Activated B cell treated with CpG ODN at 0.5 μM for 24 hours (primary cell): ENCODE data around the gene ELL. TPM values are rescaled to one million over a fixed set of nuclear protein-coding genes. Genes with fewer than 3 reads are reported as not detected.
"Not testable (repeated sequence)": the region's sequence is repeated elsewhere in the genome, so short reads cannot be mapped to it uniquely, and the experiment has no call there.

Experiments
- ATAC-seq: fragments of 200-7000 bp; cut with Tn5 transposase; one replicate; pipeline ENCODE4 v1.10.0; 2021; ENCODE audit warnings: low read depth, mild to moderate bottlenecking, moderate library complexity
- CTCF ChIA-PET: fragments of 350-600 bp; sonication (Branson Sonifier 250); formaldehyde crosslinking; loops from one replicate; lab custom pipeline; 2021; ENCODE audit warnings: antibody characterized with exemption; lab: Charles Lee
- POLR2A ChIA-PET: fragments of 350-600 bp; sonication (Branson Sonifier 250); formaldehyde crosslinking; loops from one replicate; lab custom pipeline; 2021; ENCODE audit warnings: antibody characterized with exemption; lab: Charles Lee
- DNase-seq: peaks from one replicate; pipeline ENCODE4 v3.0.0; 2022
- H3K27ac Mint-ChIP-seq: one replicate; pipeline ENCODE4 v1.8.0; 2020; ENCODE audit warnings: mixed read lengths
- H3K27me3 Mint-ChIP-seq: one replicate; pipeline ENCODE4 v1.8.0; 2021; ENCODE audit warnings: mixed read lengths
- H3K36me3 Mint-ChIP-seq: one replicate; pipeline ENCODE4 v1.8.0; 2021; ENCODE audit warnings: low read depth, mixed read lengths
- H3K4me1 Mint-ChIP-seq: one replicate; pipeline ENCODE4 v1.8.0; 2021; ENCODE audit warnings: mixed read lengths
- H3K4me3 Mint-ChIP-seq: one replicate; pipeline ENCODE4 v1.8.0; 2020; ENCODE audit warnings: mild to moderate bottlenecking, mixed read lengths
- H3K9me3 Mint-ChIP-seq: one replicate; pipeline ENCODE4 v1.8.0; 2020; ENCODE audit warnings: mixed read lengths
- CTCF ChIP-seq: fragments of 200-600 bp; IDR thresholded peaks from one replicate; pipeline ENCODE4 v1.8.0; 2022; ENCODE audit warnings: antibody characterized with exemption, mild to moderate bottlenecking
- intact Hi-C: fragments of 100-400 bp; cut with micrococcal nuclease; formaldehyde crosslinking; loops from one replicate; pipeline ENCODE4 v1.15.1; 2024
- total RNA-seq: library from RNA; stranded (reverse); gene quantifications from 2 replicates; pipeline ENCODE4 v1.2.3, GENCODE V29; 2022

Gene ELL
- total RNA-seq, 1 donor from 2014 or later: 32.6 TPM

DNA sequence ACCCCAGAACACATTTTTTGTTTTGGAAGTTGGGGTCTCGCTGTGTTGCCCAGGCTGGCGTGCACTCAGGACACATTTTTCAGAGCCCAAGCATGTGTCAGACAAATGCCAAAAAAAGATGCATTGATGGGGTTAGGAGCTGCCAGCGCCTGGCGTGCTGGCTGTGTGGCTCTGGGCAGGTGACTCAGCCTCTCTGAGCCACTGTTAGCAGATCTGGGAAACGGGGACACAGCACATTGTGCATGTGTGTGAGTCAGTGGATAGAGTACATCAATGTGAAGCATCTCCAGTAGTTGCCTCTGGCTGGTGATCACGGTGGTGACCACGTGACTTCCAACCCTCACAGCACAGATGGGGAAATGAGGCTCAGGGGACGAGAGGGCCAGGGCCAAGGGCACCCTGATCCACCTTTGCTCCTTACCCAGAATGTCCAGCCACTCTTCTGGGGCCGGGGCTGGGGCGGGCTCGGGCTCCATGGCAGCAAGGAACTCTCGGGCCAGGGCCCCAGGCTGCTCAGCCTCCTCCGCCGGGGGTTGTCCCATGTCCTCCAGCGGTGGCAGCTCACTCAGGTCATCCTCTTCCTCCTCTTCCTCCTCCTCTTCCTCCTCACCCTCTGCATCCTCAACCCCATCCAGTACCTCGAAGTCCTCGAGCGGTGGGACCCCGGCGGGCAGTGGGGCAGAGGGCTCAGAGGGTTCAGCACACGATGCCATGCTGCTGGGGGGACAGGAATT lies 19.6 kb upstream of the ELL start:
- H3K9me3 Mint-ChIP-seq: no peaks in the 10 kb centered on the region
- no peak for ATAC-seq
- intact Hi-C loops: loop anchor here (5.0 kb wide), 1 partner anchor 46 kb away; the partner anchor contains the start of gene REX1BD
- ChIA-PET CTCF (no interaction called here), POLR2A (interaction anchor here (1.5 kb wide), 1 partner anchor 30 kb away, joined by 15 read pairs; the partner anchor contains the start of gene UBA52)
- DNase-seq: no peak
- TF ChIP-seq CTCF: no peak
- H3K36me3 Mint-ChIP-seq: peaks cover 28% of the 10 kb centered on the region
- no peak overlapping the region for H3K4me3 Mint-ChIP-seq
- no peaks in the 10 kb centered on the region for H3K27me3 Mint-ChIP-seq
- H3K27ac Mint-ChIP-seq: no peak overlapping the region
- H3K4me1 Mint-ChIP-seq: peaks cover 23% of the 10 kb centered on the region

DNA sequence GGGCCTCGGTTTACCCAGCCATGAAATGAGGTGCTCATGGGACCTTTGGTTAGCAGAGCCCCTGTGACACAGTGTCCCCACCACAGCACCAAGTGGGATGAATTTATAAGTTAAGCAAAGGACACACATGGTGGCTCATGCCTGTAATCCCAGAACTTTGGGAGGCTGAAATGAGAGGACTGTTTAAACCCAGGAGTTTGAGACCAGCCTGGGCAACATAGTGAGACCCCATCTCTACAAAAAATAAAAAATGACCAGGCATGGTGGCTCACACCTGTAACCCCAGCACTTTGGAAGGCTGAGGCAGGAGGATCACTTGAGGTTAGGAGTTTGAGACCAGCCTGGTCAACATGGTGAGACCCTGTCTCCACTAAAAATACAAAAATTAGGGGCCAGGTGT lies 18.3 kb upstream of the ELL start:
- DNase-seq, POLR2A ChIA-PET, CTCF ChIA-PET, H3K9me3 Mint-ChIP-seq, ATAC-seq, H3K27me3 Mint-ChIP-seq, H3K4me3 Mint-ChIP-seq, H3K27ac Mint-ChIP-seq: not testable (repeated sequence)
- intact Hi-C loops: loop anchor here (5.0 kb wide), 1 partner anchor 47 kb away; the partner anchor contains the start of gene REX1BD
- Mint-ChIP-seq H3K4me1 (peaks cover 23% of the 10 kb centered on the region), H3K36me3 (peaks cover 36% of the 10 kb centered on the region)

DNA sequence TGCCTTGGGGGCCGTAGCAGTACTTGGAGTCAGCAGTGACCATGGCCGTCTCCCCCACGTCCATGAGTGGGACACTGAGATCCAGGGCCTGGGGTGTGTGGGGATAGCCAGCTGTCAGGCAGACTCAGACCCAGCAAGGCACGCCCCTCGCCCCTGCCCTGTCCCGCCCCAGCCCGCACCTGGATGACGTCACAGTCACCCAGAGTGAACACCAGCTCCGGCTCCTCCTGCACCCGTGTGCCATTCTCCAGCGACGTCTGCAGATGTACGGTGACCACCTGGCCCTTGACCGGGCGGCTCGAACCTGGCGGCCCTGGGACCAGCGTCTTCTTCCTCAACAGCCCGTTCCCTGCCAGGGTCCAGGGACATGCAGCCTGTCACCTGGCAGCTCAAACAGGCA lies 17.5 kb upstream of the ELL start:
- H3K4me1 Mint-ChIP-seq: peaks cover 21% of the 10 kb centered on the region
- no peak overlapping the region for H3K27ac Mint-ChIP-seq

DNA sequence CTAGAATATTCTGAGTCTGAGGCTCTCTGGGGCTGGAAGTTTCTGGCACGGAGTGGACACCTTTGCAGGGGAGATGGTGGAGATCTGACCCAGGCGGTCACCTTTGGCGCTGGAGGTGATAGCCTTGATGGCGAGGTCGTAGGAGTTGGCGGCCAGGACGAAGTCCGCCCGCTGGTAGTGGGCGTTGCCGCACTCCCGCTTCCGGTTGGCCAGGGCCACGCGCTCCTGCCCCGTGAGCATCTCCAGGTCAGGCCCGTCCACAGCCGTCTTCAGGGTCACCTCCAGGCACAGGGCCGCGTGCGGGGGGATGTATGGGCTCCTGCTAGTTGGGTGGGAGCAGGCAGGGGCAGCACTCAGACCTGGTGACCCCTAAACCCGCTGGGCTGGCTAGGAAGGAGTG lies 16.2 kb upstream of the ELL start:
- ATAC-seq (no peak), DNase-seq (no peak)
- Mint-ChIP-seq H3K9me3 (no peaks in the 10 kb centered on the region), H3K27me3 (no peaks in the 10 kb centered on the region), H3K36me3 (peaks cover 40% of the 10 kb centered on the region), H3K4me3 (no peak overlapping the region), H3K4me1 (peaks cover 14% of the 10 kb centered on the region), H3K27ac (peak overlapping the region; percentile 10)
- intact Hi-C loops: no loop called here
- ChIA-PET CTCF (no interaction called here), POLR2A (interaction anchor here (0.5 to 0.8 kb wide), 2 partner anchors 16 to 33 kb away, joined by 4 to 8 read pairs; partner anchors contain the start of gene UBA52)
- TF ChIP-seq CTCF: no peak

More for the DNA sequence above, 17.5 kb upstream of the ELL start:
- DNase-seq: no peak
- TF ChIP-seq CTCF: no peak
- ChIA-PET CTCF (no interaction called here), POLR2A (no interaction called here)
- Mint-ChIP-seq H3K27me3 (no peaks in the 10 kb centered on the region), H3K4me3 (no peak overlapping the region), H3K9me3 (no peaks in the 10 kb centered on the region), H3K36me3 (peaks cover 39% of the 10 kb centered on the region)
- no peak for ATAC-seq
- intact Hi-C loops: no loop called here

DNA sequence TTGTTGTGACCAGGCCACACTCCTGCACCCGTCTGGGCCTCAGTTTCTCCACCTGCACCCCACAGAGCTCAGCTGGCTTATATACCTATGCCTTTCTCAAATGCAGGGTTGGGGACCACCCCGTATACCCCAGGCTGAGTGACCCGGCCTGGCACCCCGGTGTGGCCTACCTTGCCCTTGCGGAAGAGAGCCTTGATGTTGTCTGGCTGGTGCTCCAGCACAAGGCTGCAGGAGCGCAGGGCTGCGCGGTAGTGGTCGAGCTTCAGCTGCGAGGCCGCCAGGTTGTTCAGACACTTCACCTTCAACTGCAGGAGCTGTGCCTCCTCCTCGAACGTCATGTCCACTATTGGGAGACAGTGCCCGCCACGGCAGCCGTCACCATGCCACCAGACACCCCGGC lies 15.6 kb upstream of the ELL start:
- intact Hi-C loops: no loop called here
- DNase-seq: no peak
- Mint-ChIP-seq H3K36me3 (peaks cover 47% of the 10 kb centered on the region), H3K4me1 (peaks cover 11% of the 10 kb centered on the region), H3K27me3 (no peaks in the 10 kb centered on the region), H3K4me3 (no peak overlapping the region), H3K27ac (no peak overlapping the region), H3K9me3 (no peaks in the 10 kb centered on the region)
- CTCF ChIA-PET: no interaction called here
- POLR2A ChIA-PET: no interaction called here
- no peak for ATAC-seq
- no peak for TF ChIP-seq CTCF
